ENCODE measurements around the gene NANOG.
"Not testable (repeated sequence)": the region's sequence is repeated elsewhere in the genome, so short reads cannot be mapped to it uniquely, and the experiment has no call there.

NANOG gene

GRCh38 chr12:7806319-7806718, 17.1 kb downstream of the NANOG start:
- not testable (repeated sequence) for DNase-seq

DNA sequence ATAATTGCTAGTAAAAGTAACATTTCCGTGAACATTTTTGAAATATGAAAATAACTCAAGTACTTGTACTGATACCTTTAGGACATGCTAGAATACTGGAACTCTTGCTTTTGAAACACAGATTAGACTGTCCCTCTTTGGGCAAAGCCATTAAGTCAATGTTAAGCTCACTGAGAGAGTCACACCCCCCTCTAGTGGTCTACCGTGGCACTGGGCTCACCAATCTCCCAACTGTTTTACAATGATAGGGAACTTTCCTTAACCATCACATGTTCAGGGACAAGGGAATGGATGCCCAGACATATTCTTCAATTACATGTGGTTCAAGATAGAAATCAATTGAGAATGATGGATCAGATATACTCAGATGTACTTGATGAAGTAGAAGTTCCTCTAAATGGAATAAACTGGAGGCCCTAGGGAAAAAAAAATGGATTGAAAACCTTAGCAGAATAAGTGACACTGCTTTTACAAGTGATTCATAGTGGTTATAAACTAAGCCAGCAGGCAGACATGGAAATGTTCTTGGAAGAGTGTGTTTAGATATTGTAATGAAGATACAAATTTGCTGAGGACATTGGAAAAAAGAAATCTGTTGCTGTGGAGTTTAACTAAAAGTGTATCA, 17.8 kb downstream of the NANOG start:
- peak; percentile 26 to 56 for DNase-seq

DNA sequence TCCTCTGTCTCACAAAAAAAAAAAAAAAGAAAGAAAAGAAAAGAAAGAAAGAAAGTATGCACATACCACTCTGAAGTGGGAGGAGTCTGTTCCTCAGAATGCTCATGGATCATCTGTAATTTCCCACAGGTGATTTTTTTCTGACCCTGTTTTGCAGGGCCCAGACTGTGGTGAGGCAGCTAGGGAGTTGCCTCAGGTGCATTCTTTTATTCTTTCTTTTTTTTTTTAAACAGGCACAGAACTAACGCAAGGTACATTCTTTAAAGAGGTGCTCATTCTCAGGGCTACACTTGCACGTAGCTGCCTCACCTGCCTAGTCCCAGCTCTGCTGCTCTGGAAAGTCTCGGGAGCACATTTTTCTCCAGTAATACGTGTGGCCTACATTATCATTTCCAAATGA, 36.6 kb downstream of the NANOG start:
- not testable (repeated sequence) for DNase-seq

DNA sequence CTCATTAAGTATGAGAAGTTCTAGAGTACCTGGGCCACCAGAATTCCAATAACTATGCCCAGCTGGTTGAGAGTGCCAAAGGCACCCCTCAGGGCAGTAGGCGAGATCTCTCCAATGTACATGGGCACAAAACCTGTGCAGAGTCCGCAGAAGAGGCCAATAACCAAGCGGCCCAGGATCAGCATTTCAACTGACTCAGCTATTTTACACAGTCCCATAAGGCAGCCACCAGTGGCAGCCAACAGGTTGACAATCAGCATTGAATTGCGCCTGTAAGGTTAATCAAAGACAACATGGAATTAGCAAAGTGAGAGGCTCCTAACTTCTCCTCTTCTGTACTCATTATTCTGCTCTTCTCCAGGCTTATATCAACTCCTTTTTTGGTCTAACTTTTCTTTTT, 40.5 kb downstream of the NANOG start:
- DNase-seq: not testable (repeated sequence)

DNA sequence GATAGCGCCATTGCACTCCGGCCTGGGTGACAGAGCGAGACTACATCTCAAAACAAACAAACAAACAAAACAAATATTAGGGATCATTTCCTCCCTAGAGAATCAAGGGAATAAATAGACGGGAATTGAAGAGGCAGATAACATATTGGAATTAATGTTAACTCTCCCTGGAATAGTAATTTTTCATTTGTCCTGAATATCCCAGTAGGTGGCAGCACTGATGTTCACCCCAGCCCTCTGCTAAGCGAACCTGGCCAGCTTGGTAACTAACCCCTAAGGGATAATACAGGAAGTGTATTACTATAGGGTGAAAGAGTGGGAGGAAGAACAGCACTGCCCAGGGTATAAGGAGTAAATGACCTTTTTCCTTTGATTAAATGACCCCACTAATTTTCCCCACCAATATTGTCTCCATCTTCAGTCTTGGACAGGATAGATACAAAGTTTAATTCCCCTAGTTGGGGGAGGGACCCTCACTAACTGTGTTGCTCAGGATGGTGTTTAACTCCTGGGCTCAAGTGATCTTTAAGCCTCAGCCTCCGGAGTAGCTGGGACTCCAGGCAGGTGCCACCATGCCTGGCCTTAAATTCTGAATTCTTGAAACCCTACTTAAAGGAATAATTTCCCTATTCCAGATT, 43.0 kb downstream of the NANOG start:
- DNase-seq: no peak

DNA sequence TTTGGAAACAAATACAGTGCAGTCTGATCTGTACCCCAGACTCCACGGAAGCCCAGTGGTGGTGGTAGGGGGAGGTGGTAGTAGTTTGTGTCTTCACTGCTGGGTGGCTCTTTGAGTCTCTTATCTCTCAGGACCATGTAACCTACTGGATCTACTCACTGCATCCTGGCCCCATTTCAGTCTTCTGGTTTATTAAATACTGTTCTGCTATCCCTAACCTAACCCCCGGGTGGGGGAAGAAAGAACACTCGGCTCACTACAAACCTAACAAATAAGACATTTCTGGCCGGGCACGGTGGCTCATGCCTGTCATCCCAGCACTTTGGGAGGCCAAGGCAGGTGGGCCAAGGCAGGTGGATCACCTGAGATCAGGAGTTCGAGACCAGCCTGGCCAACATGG, 44.0 kb downstream of the NANOG start:
- DNase-seq: not testable (repeated sequence)

GRCh38 chr12:7833831-7834230, 44.6 kb downstream of the NANOG start:
- no peak for DNase-seq

DNA sequence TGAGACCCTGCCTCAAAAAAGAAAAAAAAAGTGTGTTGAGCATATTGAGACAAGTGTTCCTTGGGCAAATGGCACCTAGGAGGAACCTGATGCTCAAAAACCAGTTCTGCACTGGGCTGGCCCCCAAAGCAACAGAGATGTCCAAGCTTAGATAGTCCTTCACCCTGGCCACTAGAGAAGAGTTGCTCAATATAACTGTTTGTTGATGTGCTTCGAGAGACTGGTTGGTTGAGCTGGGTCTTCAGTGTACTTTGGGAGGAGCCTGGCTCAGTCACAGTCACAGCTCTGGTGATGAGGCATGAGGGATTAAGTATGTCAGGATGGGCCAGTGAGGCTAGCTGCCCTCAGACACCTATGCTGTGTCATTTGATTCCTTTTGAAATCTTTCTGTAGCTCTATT, 45.5 kb downstream of the NANOG start:
- DNase-seq: no peak

DNA sequence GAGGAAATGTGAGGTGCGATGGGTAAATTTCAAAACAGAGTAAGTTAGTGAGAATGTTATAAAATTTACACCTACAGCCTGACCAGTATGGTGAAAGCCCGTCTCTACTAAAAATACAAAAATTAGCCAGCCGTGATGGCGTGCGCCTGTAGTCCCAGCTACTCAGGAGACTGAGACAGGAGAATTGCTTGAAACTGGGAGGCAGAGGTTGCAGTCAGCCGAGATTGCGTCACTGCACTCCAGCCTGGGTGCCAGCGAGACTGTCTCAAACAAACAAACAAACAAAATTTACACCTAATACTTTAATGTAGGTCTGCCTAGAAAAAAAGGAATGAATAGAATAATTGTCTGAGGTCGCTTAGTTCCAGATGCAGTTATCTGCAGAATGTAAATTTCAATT, 45.9 kb downstream of the NANOG start:
- DNase-seq: no peak

DNA sequence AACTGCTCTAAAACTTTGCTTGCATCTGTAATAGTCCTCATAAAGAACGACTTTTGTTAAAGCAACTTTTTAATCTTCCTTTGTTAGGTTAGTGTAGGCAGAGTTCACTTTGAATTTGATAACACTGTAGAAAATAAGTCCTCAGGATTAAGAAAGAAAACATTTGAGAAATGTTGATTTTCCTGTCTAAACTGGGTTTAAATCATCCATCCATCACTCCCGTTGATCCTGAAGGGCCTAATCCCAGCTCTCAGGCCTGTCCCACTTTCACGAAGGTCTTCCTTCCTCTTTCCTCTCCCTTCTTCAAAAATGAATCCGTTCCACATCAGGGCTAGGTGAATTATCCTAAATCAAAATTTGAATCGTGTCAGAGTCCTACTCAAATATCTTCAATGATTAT, 46.6 kb downstream of the NANOG start:
- DNase-seq: no peak

GRCh38 chr12:7837366-7837765, 48.2 kb downstream of the NANOG start:
- DNase-seq: no peak

DNA sequence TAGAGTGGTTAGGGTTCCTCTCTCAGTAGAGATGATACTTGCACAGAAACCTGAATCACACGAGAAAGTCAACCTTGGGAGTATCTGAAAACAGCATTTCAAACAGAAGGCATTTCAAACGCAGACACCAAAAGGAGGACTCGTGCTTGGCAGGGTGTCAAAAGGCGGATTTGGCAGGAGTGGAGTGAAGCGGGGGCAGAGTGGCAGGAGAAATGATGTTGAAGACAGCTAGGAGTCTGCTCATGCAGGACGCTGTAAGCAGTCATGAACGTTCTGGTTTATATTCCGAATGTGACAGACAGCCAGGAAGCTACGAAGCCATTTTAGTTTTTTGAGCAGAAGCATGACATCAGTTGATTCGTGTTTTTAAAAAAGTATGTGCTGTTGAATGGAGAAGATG, 50.0 kb downstream of the NANOG start:
- not testable (repeated sequence) for DNase-seq

- DNase-seq: not testable (repeated sequence)
Observed at GRCh38 chr12:7839848-7840247, 50.6 kb downstream of the NANOG start.

GRCh38 chr12:7842444-7842843, 53.2 kb downstream of the NANOG start:
- DNase-seq: not testable (repeated sequence)

- not testable (repeated sequence) for DNase-seq
Observed at GRCh38 chr12:7843149-7843548, 53.9 kb downstream of the NANOG start.

DNA sequence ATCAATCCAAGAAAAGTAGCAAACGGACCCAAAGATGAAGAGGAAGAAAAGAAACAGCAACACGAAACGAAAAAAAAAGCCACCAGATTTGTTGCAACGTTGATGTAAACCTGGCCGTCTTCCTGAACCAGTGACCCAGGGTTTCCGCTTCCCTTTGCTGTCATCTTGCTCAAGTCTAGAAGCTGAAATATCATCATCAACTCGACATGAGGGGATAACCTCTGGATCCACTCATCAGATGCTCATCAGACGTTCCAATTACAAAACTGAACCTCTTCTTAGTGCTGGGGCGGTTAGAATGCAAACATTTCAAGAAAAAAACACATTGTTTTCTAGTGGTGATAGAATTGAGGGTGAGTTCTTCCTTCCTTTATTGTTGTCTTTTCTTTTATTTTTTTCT, 54.4 kb downstream of the NANOG start:
- not testable (repeated sequence) for DNase-seq

DNA sequence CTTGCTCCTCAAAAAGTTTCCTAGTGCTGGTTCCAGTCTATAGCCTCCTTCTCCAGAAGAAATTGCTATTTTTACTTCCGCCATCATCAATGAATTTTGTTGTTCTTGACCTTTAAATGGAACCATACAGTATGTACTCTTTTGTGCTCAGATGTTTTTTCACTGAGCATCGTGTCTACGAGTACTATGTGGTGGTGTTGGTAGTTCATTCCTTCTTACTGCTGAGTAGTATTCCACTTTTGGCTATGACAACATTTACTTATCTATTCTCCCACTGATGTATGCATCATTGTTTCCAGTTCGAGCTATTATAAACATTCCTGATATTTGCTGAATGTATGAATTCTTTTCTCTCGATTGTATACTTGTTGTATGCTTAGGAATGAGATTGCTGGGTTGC, 54.9 kb downstream of the NANOG start:
- no peak for DNase-seq

DNA sequence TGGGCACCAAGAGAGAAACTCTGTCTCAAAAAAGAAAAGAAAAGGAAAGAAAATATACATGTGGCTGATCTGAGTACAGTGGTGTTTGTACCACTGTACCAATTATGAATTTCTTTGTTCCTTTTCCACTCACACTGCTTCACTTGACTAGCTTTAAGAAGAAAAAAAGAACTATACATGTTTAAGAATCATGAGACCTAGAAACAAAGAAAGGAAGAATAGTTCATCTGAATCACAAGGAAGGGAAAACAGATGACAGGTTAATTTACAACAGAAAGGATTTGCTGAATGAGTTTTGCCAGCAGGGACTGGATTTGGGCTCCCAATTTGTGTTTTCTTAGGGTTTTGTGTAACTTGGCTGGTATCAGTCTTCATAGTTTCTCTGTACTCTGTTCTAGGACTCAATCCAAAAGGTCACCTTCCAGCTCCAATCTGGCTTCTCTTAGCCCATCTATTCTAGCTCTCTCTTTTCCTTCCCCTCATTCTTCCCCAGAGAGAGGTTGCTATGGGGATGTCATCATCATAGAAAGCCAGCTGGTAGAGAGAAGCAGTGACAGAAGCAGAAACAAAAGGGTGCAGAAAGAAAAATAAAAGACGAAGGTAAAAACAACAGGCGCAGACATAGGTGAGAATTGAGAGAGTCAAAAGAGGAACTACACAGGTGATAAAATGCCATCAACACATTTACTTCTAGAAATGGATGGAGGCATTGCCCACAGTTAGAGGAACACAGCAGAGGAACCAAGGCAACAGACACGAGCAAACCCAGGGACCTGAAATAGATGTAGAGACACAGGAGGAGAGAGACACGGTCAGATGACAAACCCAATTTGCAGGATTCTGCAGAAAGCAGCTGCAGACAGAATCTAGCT, 58.3 kb downstream of the NANOG start:
- DNase-seq: not testable (repeated sequence)

GRCh38 chr12:7848098-7848422, 58.9 kb downstream of the NANOG start:
- not testable (repeated sequence) for DNase-seq

Data from stimulated activated CD4-positive, alpha-beta T cell treated with anti-CD3 and anti-CD28 coated beads, Interleukin-4, amount 100 ng/mL, for 4 hours (primary cell).